ENCODE results near the gene GPR107.

Gene GPR107

GRCh38 chr9:130058154-130058553 is 4.4 kb downstream of the GPR107 start:
- no peak for DNase-seq

GRCh38 chr9:130058887-130059286 is 5.2 kb downstream of the GPR107 start:
- no peak for DNase-seq

DNA sequence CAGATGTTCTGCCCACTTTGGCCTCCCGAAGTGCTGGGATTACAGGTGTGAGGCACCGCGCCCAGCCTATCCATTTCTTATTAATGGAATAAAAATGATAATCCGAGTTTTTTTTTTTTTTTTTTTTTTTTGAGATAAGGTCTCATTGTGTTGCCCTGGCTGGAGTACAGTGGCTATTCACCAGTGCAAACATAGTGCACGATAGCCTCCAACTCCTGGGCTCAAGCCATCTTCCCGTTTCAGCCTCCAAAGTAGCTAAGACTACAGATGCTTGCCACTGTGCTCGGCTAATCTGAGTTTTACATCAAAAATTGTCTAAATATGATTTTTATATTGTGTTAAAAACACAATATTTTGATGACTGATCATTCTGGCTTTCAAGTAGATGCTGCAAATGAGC is 6.6 kb downstream of the GPR107 start:
- DNase-seq, result no peak

GRCh38 chr9:130062750-130063149 is 9.0 kb downstream of the GPR107 start:
- no peak for DNase-seq

DNA sequence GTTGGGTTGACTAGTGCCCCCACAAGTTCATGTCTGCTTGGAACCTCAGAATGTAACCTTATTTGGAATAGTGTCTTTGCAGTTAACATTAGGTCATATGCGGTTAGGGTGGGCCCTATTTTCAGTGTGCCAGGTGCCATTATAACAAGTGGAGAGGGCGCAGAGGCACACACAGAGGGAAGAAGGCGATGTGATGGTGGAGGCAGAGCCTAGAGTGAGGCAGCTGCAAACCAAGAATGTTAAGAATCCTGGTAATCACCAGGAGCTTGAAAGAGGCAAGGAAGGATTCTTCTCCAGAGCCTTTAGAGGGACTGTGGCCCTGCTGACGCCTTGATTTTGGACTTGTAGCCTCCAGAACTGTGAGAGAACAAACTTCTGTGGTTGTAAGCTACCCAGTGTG is 10.9 kb downstream of the GPR107 start:
- no peak for DNase-seq

- DNase-seq, result no peak
Observed at GRCh38 chr9:130069048-130069447, 15.3 kb downstream of the GPR107 start.

GRCh38 chr9:130072515-130073235 is 19.0 kb downstream of the GPR107 start:
- no peak for DNase-seq

- no peak for DNase-seq
Observed at GRCh38 chr9:130073373-130073772, 19.7 kb downstream of the GPR107 start.

DNA sequence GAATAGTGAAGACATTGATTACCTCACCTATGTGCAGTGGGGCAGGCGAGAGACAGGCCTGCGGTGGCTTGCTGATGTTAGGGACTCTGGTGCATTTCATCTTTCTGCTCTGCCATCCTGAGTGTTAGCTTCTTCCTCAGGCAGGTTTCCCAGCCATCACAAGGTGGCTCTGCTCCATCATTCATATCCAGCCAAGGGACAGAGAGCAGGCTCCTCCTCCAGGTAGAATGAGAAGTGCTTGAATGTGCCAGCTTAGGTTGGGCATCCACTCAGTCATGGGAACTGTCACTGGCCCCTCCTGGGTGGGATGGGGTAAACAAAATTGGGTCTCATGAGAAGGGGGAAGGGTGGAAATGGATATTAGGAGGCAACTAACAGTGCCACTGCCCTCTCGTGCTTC is 24.8 kb downstream of the GPR107 start:
- no peak for DNase-seq

DNA sequence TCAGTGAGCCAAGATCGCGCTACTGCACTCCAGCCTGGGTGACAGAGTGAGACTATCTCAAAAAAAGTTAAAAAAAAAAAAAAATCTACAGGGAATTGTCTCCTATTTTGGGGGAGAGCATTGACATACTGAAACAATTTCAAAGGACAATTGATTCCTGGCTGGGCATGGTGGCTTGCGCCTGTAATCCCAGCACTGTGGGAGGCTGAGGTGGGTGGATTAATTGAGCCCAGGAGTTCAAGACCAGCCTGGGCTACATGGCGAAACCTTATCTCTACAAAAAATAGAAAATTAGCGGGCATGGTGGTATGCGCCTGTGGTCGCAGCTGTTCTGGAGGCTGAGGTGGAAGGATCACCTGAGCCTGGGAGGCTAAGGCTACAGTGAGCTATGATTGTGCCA is 30.6 kb downstream of the GPR107 start:
- DNase-seq, result no peak

- no peak for DNase-seq
Observed at GRCh38 chr9:130088051-130088450, 34.3 kb downstream of the GPR107 start.

- no peak for DNase-seq
Observed at GRCh38 chr9:130089141-130089540, 35.4 kb downstream of the GPR107 start.

DNA sequence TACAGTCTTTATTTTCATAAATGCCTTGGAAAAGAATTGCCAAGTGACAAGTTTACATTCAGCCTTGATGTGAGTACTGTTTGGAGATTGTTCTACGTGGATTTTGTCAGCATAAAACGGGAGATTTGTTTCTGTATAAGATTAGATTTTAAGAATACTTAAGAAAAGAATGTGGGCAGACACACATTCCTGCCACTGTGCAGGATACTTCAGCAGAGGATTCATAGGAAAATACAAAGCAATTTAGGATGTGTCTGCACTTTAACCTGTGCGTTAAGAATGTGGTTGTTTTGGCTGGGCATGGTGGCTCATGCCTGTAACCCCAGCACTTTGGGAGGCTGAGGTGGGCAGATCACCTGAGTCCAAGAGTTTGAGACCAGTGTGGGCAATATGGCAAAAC is 37.2 kb downstream of the GPR107 start:
- no peak for DNase-seq

GRCh38 chr9:130092910-130093309 is 39.2 kb downstream of the GPR107 start:
- no peak for DNase-seq

GRCh38 chr9:130095872-130096271 is 42.2 kb downstream of the GPR107 start:
- no peak for DNase-seq

- DNase-seq, result no peak
Observed at GRCh38 chr9:130100681-130101080, 47.0 kb downstream of the GPR107 start.

DNA sequence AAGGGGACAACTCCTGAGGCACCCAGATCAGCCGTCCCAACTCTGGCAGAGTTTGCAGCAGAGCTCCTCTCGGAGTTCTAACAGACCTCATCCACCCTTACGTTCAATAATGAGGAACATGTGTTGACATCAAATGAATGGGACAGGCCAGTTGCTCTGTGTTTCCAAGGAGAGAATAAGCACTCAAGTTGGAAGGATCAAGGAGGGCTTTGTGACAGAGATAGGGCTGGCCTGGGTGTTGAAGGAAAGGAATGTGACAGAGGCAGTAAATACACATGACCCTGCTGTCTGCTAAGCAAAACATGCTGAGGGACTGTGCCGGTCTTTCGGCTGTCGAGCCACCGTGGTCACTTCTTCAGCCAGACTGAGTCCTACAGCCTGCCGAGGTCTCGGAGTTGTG is 48.2 kb downstream of the GPR107 start:
- DNase-seq, result no peak

DNA sequence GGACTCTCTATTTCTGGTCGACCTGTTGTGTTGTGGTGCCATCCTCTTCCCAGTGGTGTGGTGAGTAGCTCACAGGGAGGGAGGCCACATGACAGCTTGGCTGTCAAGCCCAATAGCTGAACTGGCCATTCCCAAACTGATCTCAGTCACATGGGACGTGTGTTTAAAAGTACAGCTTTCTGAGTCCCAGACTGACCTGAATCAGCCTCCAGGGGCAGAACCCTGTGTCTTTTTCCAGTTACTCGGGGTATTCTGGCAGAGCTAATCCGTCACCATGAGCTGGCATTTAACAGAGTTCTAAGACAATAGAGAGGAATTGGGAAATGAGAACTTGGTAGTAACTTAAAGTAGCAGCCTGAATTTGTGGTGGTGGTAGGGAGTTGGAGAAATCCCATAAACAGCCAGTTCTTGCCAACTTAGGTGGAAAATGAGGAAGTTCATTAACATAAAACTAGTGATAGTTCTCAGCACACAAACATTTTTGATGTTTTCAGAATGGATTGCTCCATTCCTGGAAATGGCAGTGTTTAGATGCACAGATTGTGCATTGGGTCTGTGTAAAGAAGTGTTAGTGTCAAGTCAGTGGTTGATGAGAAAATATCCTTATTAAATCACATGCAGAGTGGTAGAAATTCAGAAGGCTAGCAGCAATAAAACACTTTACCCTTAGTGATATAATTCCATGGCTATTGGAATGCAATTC is 50.9 kb downstream of the GPR107 start:
- DNase-seq, result no peak

DNA sequence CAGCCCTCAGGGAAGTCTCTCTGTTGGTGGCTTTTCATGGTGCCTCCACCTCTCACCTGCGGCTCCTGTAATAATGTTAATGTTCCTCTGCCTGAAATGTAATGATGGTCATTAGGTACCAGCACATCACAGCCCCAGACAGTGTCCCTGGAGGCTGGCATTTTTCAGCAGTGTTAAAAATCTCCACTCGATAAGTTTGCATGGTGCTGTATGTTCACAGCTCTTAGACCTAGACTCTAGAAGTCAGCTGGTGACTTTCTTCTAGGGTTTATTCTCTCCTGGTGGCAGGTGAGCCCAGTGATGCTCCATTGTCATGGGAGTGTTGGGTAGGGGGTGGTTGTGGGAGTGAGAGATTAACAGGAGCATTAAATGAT is 53.1 kb downstream of the GPR107 start:
- DNase-seq, result no peak

DNA sequence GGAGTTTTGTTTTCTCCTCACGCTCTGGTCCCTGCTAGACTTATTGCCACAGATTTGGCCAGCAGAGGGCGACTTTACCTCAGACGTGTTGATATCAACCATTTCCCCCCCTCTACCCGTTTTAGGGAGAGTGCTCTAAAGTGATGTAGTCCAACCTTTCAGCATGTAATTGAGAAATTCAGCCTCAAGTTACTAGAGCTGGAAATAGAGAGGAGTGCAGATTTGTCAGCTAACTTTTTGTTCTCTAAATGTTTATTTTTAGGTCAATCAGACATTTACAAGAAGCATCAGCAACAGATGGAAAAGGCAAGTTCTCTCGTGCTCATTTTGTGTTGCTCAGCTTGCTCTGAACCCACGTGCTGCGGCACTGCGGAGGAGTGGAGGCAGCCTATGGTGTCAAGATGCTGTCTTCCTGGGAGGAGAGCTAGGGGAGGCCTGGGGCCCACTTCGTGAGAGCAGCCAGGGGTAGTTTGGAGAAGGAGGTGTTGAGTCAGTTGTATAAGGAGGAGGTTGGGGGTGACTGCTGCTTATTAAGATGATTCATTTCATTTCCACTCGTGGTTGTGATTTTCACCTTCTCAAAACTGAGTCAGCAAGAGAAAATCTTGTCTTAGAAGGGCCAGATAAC is 53.6 kb downstream of the GPR107 start:
- peak; percentile 70 for DNase-seq

- DNase-seq, result no peak
Observed at GRCh38 chr9:130107955-130108354, 54.2 kb downstream of the GPR107 start.

- DNase-seq, result no peak
Observed at GRCh38 chr9:130110166-130110565, 56.5 kb downstream of the GPR107 start.

DNA sequence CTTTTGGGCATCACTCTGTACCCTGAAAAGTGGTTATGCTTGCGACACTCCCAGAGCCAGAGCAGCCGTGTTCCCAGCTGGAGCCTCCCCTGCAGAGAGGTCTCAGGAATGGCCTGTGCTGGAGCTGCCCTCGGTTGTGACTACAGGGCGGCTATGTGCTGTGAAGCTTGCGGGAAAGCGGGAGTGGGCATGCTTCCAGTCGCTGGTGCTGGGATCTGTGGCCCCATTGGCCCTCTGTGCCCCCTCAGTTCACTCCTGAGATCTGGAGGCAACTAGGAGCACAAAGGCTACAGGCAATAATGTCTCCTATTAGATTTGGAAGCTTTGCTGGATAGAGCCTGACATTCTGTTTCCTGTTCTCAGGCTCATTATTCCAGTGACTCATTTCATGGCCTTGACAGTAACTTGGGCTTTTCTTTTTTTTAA is 56.9 kb downstream of the GPR107 start:
- no peak for DNase-seq

Measured in central memory CD4-positive, alpha-beta T cell (primary cell).